Airway epithelial cell (primary cell): ENCODE data around the gene MAT1A. TPM values are rescaled to one million over a fixed set of nuclear protein-coding genes. Genes with fewer than 3 reads are reported as not detected.

ENCODE experiments used
- total RNA-seq: library from RNA; depleted of rRNA; stranded (reverse); fragments of >200 nt; gene quantifications from 2 replicates; pipeline ENCODE4 v1.2.3, GENCODE V29; 2015

Gene MAT1A
- total RNA-seq: not detected in 2 replicates

GRCh38 chr10:80289451-80290287 is at the start of gene MAT1A:
Gene MAT1A (minus strand): TSS chr10:80289658. CDS start chr10:80289423, 235 bp downstream.

Other genes with a start within 250 kb of the MAT1A start
- 11.0 and 22.5 TPM in 2 replicates for gene TMEM254, start 211.0 kb downstream of the MAT1A start, total RNA-seq
- 0.78 TPM in 1 of 2 replicates, not detected in the other for gene PLAC9, start 156.9 kb downstream of the MAT1A start, total RNA-seq
- gene ANXA11, start 84.1 kb downstream of the MAT1A start, total RNA-seq: 84.6 and 99.6 TPM in 2 replicates
- not detected in 2 replicates for gene DYDC1, start 67.1 kb upstream of the MAT1A start, total RNA-seq
- not detected in 2 replicates for gene DYDC2, start 67.1 kb upstream of the MAT1A start, total RNA-seq
- gene PRXL2A, start 118.9 kb upstream of the MAT1A start, total RNA-seq: 45.6 and 54.7 TPM in 2 replicates
- gene TSPAN14, start 164.7 kb upstream of the MAT1A start, total RNA-seq: 62.6 and 70.0 TPM in 2 replicates
- not detected in 2 replicates for gene SH2D4B, start 248.2 kb upstream of the MAT1A start, total RNA-seq